OCI-LY3 (cell line): Measurements from ENCODE around the gene POU5F1.
"Not testable (repeated sequence)": the region's sequence is repeated elsewhere in the genome, so short reads cannot be mapped to it uniquely, and the experiment has no call there.

ENCODE experiments used
- H2AFZ ChIP-seq: fragments of 200-600, 300-600 bp; shearing (Covaris generic); 2 replicates; pipeline ENCODE4 v1.6.0; 2014; ENCODE audit warnings: antibody characterized with exemption, low read depth, low read length
- H3K27ac ChIP-seq: fragments of 200-600, 300-600 bp; sonication (generic); 2 replicates; pipeline ENCODE4 v1.5.1; 2014; ENCODE audit warnings: mild to moderate bottlenecking, low read length, moderate library complexity, mixed read lengths
- H3K27me3 ChIP-seq: fragments of 200-600, 300-600 bp; sonication (generic); 2 replicates; pipeline ENCODE4 v1.6.1; 2014; ENCODE audit warnings: low read depth, low read length, mixed read lengths
- H3K36me3 ChIP-seq: fragments of 200-600, 300-600 bp; sonication (generic); replicated peaks from 2 replicates; pipeline ENCODE3; 2014; ENCODE audit warnings: low read depth, low read length, mixed read lengths
- H3K4me1 ChIP-seq: fragments of 300-600, 200-600 bp; sonication (generic); 2 replicates; pipeline ENCODE4 v1.6.1; 2014; ENCODE audit warnings: low read length, mixed read lengths
- H3K4me2 ChIP-seq: fragments of 200-600, 300-600 bp; sonication (generic); 2 replicates; pipeline ENCODE4 v1.6.1; 2014; ENCODE audit warnings: low read length, mixed read lengths
- H3K4me3 ChIP-seq: fragments of 300-600, 200-600 bp; sonication (generic); 2 replicates; pipeline ENCODE4 v1.5.1; 2014; ENCODE audit warnings: antibody characterized with exemption, mild to moderate bottlenecking, low read length, moderate library complexity
- H3K79me2 ChIP-seq: fragments of 300-600, 200-600 bp; shearing (Covaris generic); 2 replicates; pipeline ENCODE4 v1.6.1; 2014; ENCODE audit warnings: mild to moderate bottlenecking, low read length, mixed read lengths
- H3K9ac ChIP-seq: fragments of 300-600, 200-600 bp; shearing (Covaris generic); 2 replicates; pipeline ENCODE4 v1.6.0; 2014; ENCODE audit warnings: mild to moderate bottlenecking, low read length, moderate library complexity
- H3K9me3 ChIP-seq: fragments of 200-600, 300-600 bp; shearing (Covaris generic); 2 replicates; pipeline ENCODE4 v1.6.1; 2014; ENCODE audit warnings: low read length, mixed read lengths; ENCODE audit not compliant: insufficient read depth
- H4K20me1 ChIP-seq: fragments of 200-600, 300-600 bp; sonication (generic); 2 replicates; pipeline ENCODE4 v1.6.1; 2016; ENCODE audit warnings: low read length, mixed read lengths; ENCODE audit not compliant: insufficient read depth
- EZH2phosphoT487 ChIP-seq: fragments of 200-600 bp; shearing (Covaris generic); IDR thresholded peaks from 2 replicates; pipeline ENCODE4 v1.6.1; 2018; ENCODE audit warnings: antibody characterized with exemption, mixed run types, low read depth
- TF ChIP-seq, protein P1 (sequence below): fragments of 200-600, 300-600 bp; sonication (generic); IDR thresholded peaks from 2 replicates; pipeline ENCODE4 v1.5.1; 2014; ENCODE audit warnings: antibody characterized with exemption, low read length, low read depth

The POU5F1 gene

DNA sequence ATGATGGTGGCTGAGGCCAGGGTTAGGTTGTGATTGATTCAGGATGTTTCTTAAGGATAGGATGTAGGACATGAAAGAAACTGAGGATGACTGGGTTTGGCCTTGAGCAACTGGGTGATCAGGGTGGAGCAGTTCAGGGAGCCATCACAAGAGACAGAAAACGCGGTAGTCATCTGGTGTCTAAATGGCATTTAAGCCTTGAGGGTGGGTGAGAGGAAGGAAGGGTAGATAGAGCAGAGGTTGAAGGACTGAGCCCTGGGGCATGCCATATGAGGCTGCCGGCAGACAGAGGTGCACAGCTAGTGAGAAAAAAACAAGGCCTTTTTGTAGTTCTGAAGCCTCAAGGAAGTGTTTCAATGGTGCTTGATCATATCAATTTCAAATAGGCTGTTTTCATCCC lies 1.9 kb downstream of the POU5F1 start:
- Histone ChIP-seq H3K27me3 (no peaks in the 10 kb centered on the region), H3K79me2 (peaks cover 64% of the 10 kb centered on the region), H3K9ac (no peak overlapping the region), H3K4me2 (no peak overlapping the region), H2AFZ (no peak overlapping the region), H3K4me3 (no peak overlapping the region), H3K27ac (no peak overlapping the region), H3K4me1 (peaks cover 45% of the 10 kb centered on the region), H3K36me3 (peaks cover 4% of the 10 kb centered on the region), H4K20me1 (no peaks in the 10 kb centered on the region), H3K9me3 (no peaks in the 10 kb centered on the region)
- no peak for TF ChIP-seq EZH2phosphoT487
- TF ChIP-seq, protein P1, sequence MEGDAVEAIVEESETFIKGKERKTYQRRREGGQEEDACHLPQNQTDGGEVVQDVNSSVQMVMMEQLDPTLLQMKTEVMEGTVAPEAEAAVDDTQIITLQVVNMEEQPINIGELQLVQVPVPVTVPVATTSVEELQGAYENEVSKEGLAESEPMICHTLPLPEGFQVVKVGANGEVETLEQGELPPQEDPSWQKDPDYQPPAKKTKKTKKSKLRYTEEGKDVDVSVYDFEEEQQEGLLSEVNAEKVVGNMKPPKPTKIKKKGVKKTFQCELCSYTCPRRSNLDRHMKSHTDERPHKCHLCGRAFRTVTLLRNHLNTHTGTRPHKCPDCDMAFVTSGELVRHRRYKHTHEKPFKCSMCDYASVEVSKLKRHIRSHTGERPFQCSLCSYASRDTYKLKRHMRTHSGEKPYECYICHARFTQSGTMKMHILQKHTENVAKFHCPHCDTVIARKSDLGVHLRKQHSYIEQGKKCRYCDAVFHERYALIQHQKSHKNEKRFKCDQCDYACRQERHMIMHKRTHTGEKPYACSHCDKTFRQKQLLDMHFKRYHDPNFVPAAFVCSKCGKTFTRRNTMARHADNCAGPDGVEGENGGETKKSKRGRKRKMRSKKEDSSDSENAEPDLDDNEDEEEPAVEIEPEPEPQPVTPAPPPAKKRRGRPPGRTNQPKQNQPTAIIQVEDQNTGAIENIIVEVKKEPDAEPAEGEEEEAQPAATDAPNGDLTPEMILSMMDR: no peak

DNA sequence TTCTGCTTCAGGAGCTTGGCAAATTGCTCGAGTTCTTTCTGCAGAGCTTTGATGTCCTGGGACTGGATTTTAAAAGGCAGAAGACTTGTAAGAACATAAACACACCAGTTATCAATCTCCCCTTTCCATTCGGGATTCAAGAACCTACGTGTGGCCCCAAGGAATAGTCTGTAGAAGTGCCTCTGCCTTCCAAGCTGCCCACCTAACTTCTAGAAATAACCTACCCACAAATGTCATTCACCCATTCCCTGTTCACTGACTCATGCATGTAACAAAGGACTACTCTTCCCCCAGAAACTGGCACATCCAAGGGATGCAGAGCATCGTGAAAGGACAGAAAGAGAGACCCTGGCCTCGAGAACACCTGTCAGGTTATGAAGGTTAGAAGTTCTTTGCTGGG lies 4.5 kb downstream of the POU5F1 start:
- Histone ChIP-seq H3K27me3 (no peaks in the 10 kb centered on the region), H4K20me1 (no peaks in the 10 kb centered on the region), H3K36me3 (peaks cover 20% of the 10 kb centered on the region), H3K9ac (peak overlapping the region; percentile 95), H3K4me3 (peak overlapping the region; percentile 77), H3K4me1 (peaks cover 54% of the 10 kb centered on the region), H3K9me3 (no peaks in the 10 kb centered on the region), H3K79me2 (peaks cover 65% of the 10 kb centered on the region), H3K4me2 (peak overlapping the region; percentile 85), H3K27ac (peak overlapping the region; percentile 98), H2AFZ (no peak overlapping the region)
- TF ChIP-seq EZH2phosphoT487: no peak
- TF ChIP-seq, protein P1: no peak

DNA sequence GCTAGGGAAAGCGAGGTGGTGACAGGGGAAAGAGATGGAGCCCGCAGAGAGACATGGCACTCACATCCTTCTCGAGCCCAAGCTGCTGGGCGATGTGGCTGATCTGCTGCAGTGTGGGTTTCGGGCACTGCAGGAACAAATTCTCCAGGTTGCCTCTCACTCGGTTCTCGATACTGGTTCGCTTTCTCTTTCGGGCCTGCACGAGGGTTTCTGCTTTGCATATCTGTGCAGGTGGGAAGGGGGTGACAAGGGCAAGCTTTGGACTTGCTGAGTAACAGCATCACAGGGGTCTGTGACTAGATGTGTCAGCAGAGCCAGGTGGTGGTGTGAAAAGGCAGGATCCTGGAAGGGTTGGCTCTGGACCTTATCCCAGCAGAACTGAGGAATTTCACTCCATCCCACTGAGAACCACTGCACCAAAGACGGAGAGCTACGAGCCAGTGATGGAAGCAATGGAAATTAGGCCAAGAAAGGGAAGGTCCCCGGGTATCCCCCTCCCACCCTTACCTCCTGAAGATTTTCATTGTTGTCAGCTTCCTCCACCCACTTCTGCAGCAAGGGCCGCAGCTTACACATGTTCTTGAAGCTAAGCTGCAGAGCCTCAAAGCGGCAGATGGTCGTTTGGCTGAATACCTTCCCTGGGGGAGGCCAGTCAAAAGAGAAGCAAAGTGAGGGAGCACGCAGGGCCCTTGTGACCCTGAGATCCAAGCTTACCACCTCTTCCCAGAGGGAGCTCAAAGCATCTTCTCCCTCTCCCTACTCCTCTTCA lies 5.2 kb downstream of the POU5F1 start:
- peaks cover 20% of the 10 kb centered on the region for H3K36me3 ChIP-seq
- peak overlapping the region; percentile 85 for H3K4me2 ChIP-seq
- H3K9me3 ChIP-seq, H4K20me1 ChIP-seq, H3K27me3 ChIP-seq, H2AFZ ChIP-seq: not testable (repeated sequence)
- peaks cover 68% of the 10 kb centered on the region for H3K79me2 ChIP-seq
- peaks cover 57% of the 10 kb centered on the region for H3K4me1 ChIP-seq
- peak overlapping the region; percentile 98 for H3K27ac ChIP-seq
- peak overlapping the region; percentile 95 for H3K9ac ChIP-seq
- peak overlapping the region; percentile 77 for H3K4me3 ChIP-seq

DNA sequence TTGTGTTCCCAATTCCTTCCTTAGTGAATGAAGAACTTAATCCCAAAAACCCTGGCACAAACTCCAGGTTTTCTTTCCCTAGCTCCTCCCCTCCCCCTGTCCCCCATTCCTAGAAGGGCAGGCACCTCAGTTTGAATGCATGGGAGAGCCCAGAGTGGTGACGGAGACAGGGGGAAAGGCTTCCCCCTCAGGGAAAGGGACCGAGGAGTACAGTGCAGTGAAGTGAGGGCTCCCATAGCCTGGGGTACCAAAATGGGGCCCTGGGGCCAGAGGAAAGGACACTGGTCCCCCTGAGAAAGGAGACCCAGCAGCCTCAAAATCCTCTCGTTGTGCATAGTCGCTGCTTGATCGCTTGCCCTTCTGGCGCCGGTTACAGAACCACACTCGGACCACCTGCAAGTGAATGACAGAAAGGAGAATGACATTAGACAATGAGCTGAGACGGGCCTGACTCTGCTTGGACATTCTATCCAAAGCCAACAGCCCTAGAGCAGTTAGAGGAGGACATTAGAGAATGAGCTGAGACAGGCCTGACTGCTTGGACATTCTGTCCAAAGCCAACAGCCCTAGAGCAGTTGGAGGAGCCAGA lies 5.9 kb downstream of the POU5F1 start:
- peaks cover 75% of the 10 kb centered on the region for H3K79me2 ChIP-seq
- peak overlapping the region; percentile 85 for H3K4me2 ChIP-seq

DNA sequence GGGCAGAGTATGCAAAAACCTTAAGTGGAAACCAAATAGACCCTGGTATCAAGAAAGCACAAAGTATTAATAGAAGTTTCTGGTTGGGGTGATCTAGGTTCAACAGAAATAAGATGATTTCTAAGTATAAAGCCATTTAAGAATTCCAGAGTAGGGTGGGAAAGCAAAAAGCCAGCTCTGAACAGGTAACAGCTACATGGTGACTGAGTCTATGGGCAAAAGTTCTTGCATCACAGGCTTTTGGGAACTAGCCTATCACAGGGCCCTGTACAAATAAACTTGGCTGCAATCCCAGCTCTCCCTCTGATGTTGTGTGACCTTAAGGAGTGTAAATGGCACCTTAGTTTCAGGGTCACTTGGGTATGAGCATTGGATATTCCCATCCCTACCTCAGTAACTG lies 6.6 kb downstream of the POU5F1 start:
- Histone ChIP-seq H3K27ac (peak overlapping the region; percentile 98), H3K9ac (peak overlapping the region; percentile 95), H3K79me2 (peaks cover 79% of the 10 kb centered on the region), H3K4me1 (peaks cover 62% of the 10 kb centered on the region), H3K4me3 (peak overlapping the region; percentile 77), H3K4me2 (peak overlapping the region; percentile 85), H3K36me3 (peaks cover 25% of the 10 kb centered on the region), H3K27me3 (no peaks in the 10 kb centered on the region), H2AFZ (no peak overlapping the region), H3K9me3 (no peaks in the 10 kb centered on the region), H4K20me1 (no peaks in the 10 kb centered on the region)
- TF ChIP-seq, protein P1: no peak
- no peak for TF ChIP-seq EZH2phosphoT487

More for the DNA sequence above, 5.9 kb downstream of the POU5F1 start:
- H3K36me3 ChIP-seq: peaks cover 24% of the 10 kb centered on the region
- H3K9me3 ChIP-seq, H3K27me3 ChIP-seq, H4K20me1 ChIP-seq, H2AFZ ChIP-seq: not testable (repeated sequence)
- H3K4me1 ChIP-seq: peaks cover 62% of the 10 kb centered on the region
- H3K4me3 ChIP-seq: peak overlapping the region; percentile 77
- H3K9ac ChIP-seq: peak overlapping the region; percentile 95
- peak overlapping the region; percentile 98 for H3K27ac ChIP-seq
